GM23338 (cell line): ENCODE data around the gene TJAP1.

ENCODE experiments used
- CTCF ChIP-seq, 2 experiments: fragments of 200-600 bp in 1 of 2; sonication (generic) in 1 of 2; conservative IDR thresholded peaks; 2 replicates each; pipeline versions ENCODE4 v1.5.1 to v1.6.1; 2016 to 2017; ENCODE audit warnings: antibody characterized with exemption in 2 of 2, low read depth in 2 of 2, mild to moderate bottlenecking in 2 of 2, moderate library complexity in 1 of 2
- EZH2 ChIP-seq: fragments of 200-600 bp; sonication (generic); IDR thresholded peaks from one replicate; pipeline ENCODE4 v1.8.0; 2017; ENCODE audit warnings: antibody characterized with exemption, mild to moderate bottlenecking, low read depth; ENCODE audit not compliant: unreplicated experiment
- EZH2phosphoT487 ChIP-seq: fragments of 200-600 bp; sonication (generic); IDR thresholded peaks from one replicate; pipeline ENCODE4 v1.8.1; 2018; ENCODE audit warnings: antibody characterized with exemption; ENCODE audit not compliant: unreplicated experiment
- JUNB ChIP-seq: IDR thresholded peaks from one replicate; pipeline ENCODE4 v1.6.1; 2016; ENCODE audit warnings: antibody characterized with exemption; ENCODE audit not compliant: unreplicated experiment
- NANOG ChIP-seq: IDR thresholded peaks from 2 replicates; pipeline ENCODE4 v1.6.1; 2016; ENCODE audit warnings: antibody characterized with exemption, borderline replicate concordance
- POLR2AphosphoS5 ChIP-seq: IDR thresholded peaks from 2 replicates; pipeline ENCODE4 v1.6.1; 2016; ENCODE audit warnings: antibody characterized with exemption, low read depth
- REST ChIP-seq: IDR thresholded peaks from one replicate; pipeline ENCODE4 v1.6.1; 2018; ENCODE audit warnings: antibody characterized with exemption; ENCODE audit not compliant: unreplicated experiment
- STAT1 ChIP-seq: IDR thresholded peaks from one replicate; pipeline ENCODE4 v1.6.1; 2016; ENCODE audit warnings: antibody characterized with exemption; ENCODE audit not compliant: unreplicated experiment
- ZNF331 ChIP-seq: fragments of 250-450 bp; sonication (Bioruptor Pico); IDR thresholded peaks from 2 replicates; pipeline ENCODE4 v1.5.0; 2020; ENCODE audit warnings: low read depth, mild to moderate bottlenecking, moderate library complexity

- TF ChIP-seq CTCF (conservative IDR thresholded peaks at IDR 0.05; ENCODE audit: low read depth in 2 of 2) (no peak), POLR2AphosphoS5 (no peak), ZNF331 (CRISPR knock-in tag) (no peak), EZH2 (no peak), REST (no peak), STAT1 (no peak), EZH2phosphoT487 (no peak), NANOG (no peak), JUNB (no peak)
Observed at GRCh38 chr6:43494321-43494720, 17.0 kb downstream of the TJAP1 start.
